SK-N-SH (cell line): ENCODE data around the gene TRPV3. TPM values are rescaled to one million over a fixed set of nuclear protein-coding genes. Genes with fewer than 3 reads are reported as not detected.

ENCODE experiments used
- CTCF ChIA-PET: fragments of 300-600, 350-600 bp; formaldehyde crosslinking; extraction: SDS; loops from one replicate; lab custom pipeline; 2021; lab: Yijun Ruan, JAX
- POLR2A ChIA-PET: fragments of 350-600 bp; sonication (Branson Sonifier 250); formaldehyde crosslinking; extraction: SDS; loops from one replicate; lab custom pipeline; 2020; ENCODE audit warnings: antibody characterized with exemption, inconsistent platforms; lab: Yijun Ruan, JAX
- DNase-seq: peaks from one replicate; pipeline ENCODE4 v3.0.0; 2012
- H2AFZ ChIP-seq: fragments of 200-600 bp; sonication (generic); 2 replicates; pipeline ENCODE4 v1.8.1; 2016; ENCODE audit warnings: antibody characterized with exemption, mild to moderate bottlenecking, low read depth
- H3F3A ChIP-seq: fragments of 200-600 bp; sonication (generic); replicated peaks from 2 replicates; pipeline ENCODE3; 2016; ENCODE audit warnings: antibody characterized with exemption, mild to moderate bottlenecking; ENCODE audit not compliant: insufficient read depth
- H3K27ac ChIP-seq, 2 experiments: fragments of 200-500 bp in 1 of 2; fragments of 200-600 bp in 1 of 2; sonication (Bioruptor generic) in 1 of 2; sonication (generic), shearing (Covaris generic) in 1 of 2; 2 replicates each; pipeline versions ENCODE4 v1.5.1 to v1.6.1; 2014 to 2016; ENCODE audit warnings: low read depth in 2 of 2, inconsistent platforms in 1 of 2, low read length in 1 of 2, mild to moderate bottlenecking in 1 of 2, mixed read lengths in 1 of 2
- H3K27me3 ChIP-seq: fragments of 200-600 bp; sonication (generic), shearing (Covaris generic); 2 replicates; pipeline ENCODE4 v1.6.1; 2016; ENCODE audit warnings: mixed run types; ENCODE audit not compliant: insufficient read depth
- H3K36me3 ChIP-seq, 2 experiments: fragments of 200-500 bp in 1 of 2; fragments of 200-600 bp in 1 of 2; sonication (Bioruptor generic) in 1 of 2; sonication (generic) in 1 of 2; replicated peaks in 1 of 2; 2 replicates each; pipeline versions ENCODE3 to v1.5.1; 2014 to 2016; ENCODE audit warnings: low read length in 1 of 2, mild to moderate bottlenecking in 1 of 2; ENCODE audit not compliant: insufficient read depth in 2 of 2, control insufficient read depth in 1 of 2
- H3K4me1 ChIP-seq, 2 experiments: fragments of 200-500 bp in 1 of 2; fragments of 200-600 bp in 1 of 2; sonication (Bioruptor generic) in 1 of 2; sonication (generic), shearing (Covaris generic) in 1 of 2; 2 replicates each; pipeline versions ENCODE4 v1.5.1 to v1.6.1; 2014 to 2016; ENCODE audit warnings: low read depth in 1 of 2, low read length in 1 of 2, mixed run types in 1 of 2; ENCODE audit not compliant: insufficient read depth in 2 of 2, control insufficient read depth in 1 of 2
- H3K4me2 ChIP-seq: fragments of 200-600 bp; sonication (generic), shearing (Covaris generic); 2 replicates; pipeline ENCODE4 v1.6.1; 2017; ENCODE audit warnings: mixed run types
- H3K4me3 ChIP-seq, 2 experiments: fragments of 200-500 bp in 1 of 2; fragments of 200-600 bp in 1 of 2; sonication (Bioruptor generic) in 1 of 2; sonication (generic), shearing (Covaris generic) in 1 of 2; 2 replicates each; pipeline versions ENCODE4 v1.5.1 to v1.8.1; 2014 to 2016; ENCODE audit warnings: low read depth in 2 of 2, inconsistent platforms in 1 of 2, low read length in 1 of 2, mild to moderate bottlenecking in 1 of 2, mixed read lengths in 1 of 2, moderate library complexity in 1 of 2
- H3K79me2 ChIP-seq: fragments of 200-600 bp; sonication (generic); 2 replicates; pipeline ENCODE4 v1.8.1; 2017; ENCODE audit warnings: mild to moderate bottlenecking; ENCODE audit not compliant: insufficient read depth
- H3K9ac ChIP-seq: fragments of 200-600 bp; sonication (generic); 2 replicates; pipeline ENCODE4 v1.6.1; 2017; ENCODE audit warnings: mixed run types
- H3K9me2 ChIP-seq: fragments of 200-600 bp; sonication (generic); 2 replicates; pipeline ENCODE4 v1.6.1; 2017; ENCODE audit warnings: mixed run types
- H3K9me3 ChIP-seq: fragments of 200-600 bp; sonication (generic); 2 replicates; pipeline ENCODE4 v1.6.1; 2017; ENCODE audit warnings: mixed run types, mild to moderate bottlenecking, moderate library complexity
- H4K20me1 ChIP-seq: fragments of 200-600 bp; sonication (generic); 2 replicates; pipeline ENCODE4 v1.6.1; 2017; ENCODE audit warnings: mild to moderate bottlenecking, mixed run types; ENCODE audit not compliant: insufficient read depth
- EZH2phosphoT487 ChIP-seq: fragments of 200-600 bp; sonication (generic); IDR thresholded peaks from 2 replicates; pipeline ENCODE4 v1.6.1; 2017; ENCODE audit warnings: low read depth, mixed run types, mild to moderate bottlenecking, antibody characterized with exemption, moderate library complexity, borderline replicate concordance
- FOXJ3 ChIP-seq: sonication (generic); formaldehyde crosslinking; IDR thresholded peaks from 2 replicates; pipeline ENCODE4 v1.5.1; 2020; ENCODE audit warnings: mild to moderate bottlenecking, missing genetic modification reagents
- NFIC ChIP-seq: IDR thresholded peaks from 2 replicates; pipeline ENCODE4 v1.4.0; 2012; ENCODE audit warnings: borderline replicate concordance
- RAD21 ChIP-seq: IDR thresholded peaks from 2 replicates; pipeline ENCODE4 v1.6.1; 2012; ENCODE audit warnings: mild to moderate bottlenecking, low read length
- RCOR1 ChIP-seq: fragments of 150-350 bp; IDR thresholded peaks from 2 replicates; pipeline ENCODE4 v1.6.1; 2017; ENCODE audit warnings: antibody characterized with exemption, low read length
- SIN3A ChIP-seq: IDR thresholded peaks from 2 replicates; pipeline ENCODE4 v1.6.1; 2012; ENCODE audit warnings: low read depth, mild to moderate bottlenecking, low read length, moderate library complexity, borderline replicate concordance
- SMC3 ChIP-seq: IDR thresholded peaks from 2 replicates; pipeline ENCODE4 v1.6.1; 2012; ENCODE audit warnings: low read depth, low read length, improper control_type of control experiment
- TEAD4 ChIP-seq: IDR thresholded peaks from 2 replicates; pipeline ENCODE4 v1.4.0; 2012; ENCODE audit warnings: mild to moderate bottlenecking, borderline replicate concordance; ENCODE audit not compliant: insufficient read depth
- WGBS: methylation state at CpG from one replicate; pipeline ENCODE4 v1.1.6; 2017; ENCODE audit warnings: low lambda C conversion rate; 5-methylcytosine and 5-hydroxymethylcytosine counted together
- polyA plus RNA-seq, 3 experiments: library from polyadenylated mRNA; depleted of rRNA; stranded (reverse); fragments of >200 nt; gene quantifications; 2 replicates each; pipeline ENCODE4 v1.2.3, GENCODE V29; 2012
- TF ChIP-seq, protein P1 (sequence below): IDR thresholded peaks from 2 replicates; pipeline ENCODE4 v1.4.0; 2012; ENCODE audit warnings: low read depth, borderline replicate concordance
- TF ChIP-seq, protein P2 (sequence below): fragments of 150-350 bp; IDR thresholded peaks from 2 replicates; pipeline ENCODE4 v1.6.1; 2016; ENCODE audit warnings: mild to moderate bottlenecking, low read depth, low read length
- TF ChIP-seq, protein P3 (sequence below): IDR thresholded peaks from 2 replicates; pipeline ENCODE4 v1.6.1; 2012; ENCODE audit warnings: mild to moderate bottlenecking, low read depth, low read length, moderate library complexity
- TF ChIP-seq, protein P4 (sequence below): fragments of 200-600 bp; sonication (generic); IDR thresholded peaks from 2 replicates; pipeline ENCODE4 v1.6.1; 2017; ENCODE audit warnings: antibody characterized with exemption, mild to moderate bottlenecking, moderate library complexity

TRPV3 gene
- polyA plus RNA-seq, 1 of the 3 experiments (the other 2 are of a cell fraction) = 0.28 TPM

DNA sequence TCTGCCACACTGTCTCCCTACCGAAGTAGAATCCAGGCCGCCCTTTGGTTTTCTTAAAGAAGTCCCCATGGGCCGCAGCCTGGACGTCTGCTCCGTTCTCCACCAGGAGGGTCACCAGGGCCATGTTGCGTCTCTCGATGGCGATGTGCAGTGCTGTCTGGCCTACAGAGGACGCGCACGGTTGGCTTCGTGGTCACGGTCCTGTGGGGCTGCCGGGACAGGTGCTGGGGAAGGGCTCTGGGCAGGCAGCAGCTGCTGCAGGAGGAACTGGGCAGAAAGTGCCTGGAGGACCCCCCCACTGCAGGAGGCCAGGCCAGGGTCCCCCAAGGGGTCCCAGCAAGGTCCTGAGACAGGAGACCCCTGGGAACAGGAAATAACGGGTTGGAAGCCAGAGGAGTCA lies 32.6 kb upstream of the TRPV3 start:
- Histone ChIP-seq H3K9me3 (no peaks in the 10 kb centered on the region), H3K4me3 (no peak overlapping the region), H3K27ac (no peak overlapping the region), H3K4me1 (peaks cover 5 to 15% of the 10 kb centered on the region in 2 experiments; a peak in 2 of 4 replicates), H3K9me2 (no peaks in the 10 kb centered on the region), H3K36me3 (peaks cover 0 to 11% of the 10 kb centered on the region in 2 experiments), H2AFZ (no peak overlapping the region), H3K79me2 (no peaks in the 10 kb centered on the region)
- DNase-seq = no peak
- WGBS = 93% methylated on average over 15 of the region's 15 CpGs
- POLR2A ChIA-PET = no interaction called here
- CTCF ChIA-PET = interaction anchor here (1.0 kb wide), 1 partner anchor 55 kb away, joined by 4 read pairs; no protein-coding TSS in a partner anchor
- TF ChIP-seq, protein P1, sequence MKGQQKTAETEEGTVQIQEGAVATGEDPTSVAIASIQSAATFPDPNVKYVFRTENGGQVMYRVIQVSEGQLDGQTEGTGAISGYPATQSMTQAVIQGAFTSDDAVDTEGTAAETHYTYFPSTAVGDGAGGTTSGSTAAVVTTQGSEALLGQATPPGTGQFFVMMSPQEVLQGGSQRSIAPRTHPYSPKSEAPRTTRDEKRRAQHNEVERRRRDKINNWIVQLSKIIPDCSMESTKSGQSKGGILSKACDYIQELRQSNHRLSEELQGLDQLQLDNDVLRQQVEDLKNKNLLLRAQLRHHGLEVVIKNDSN = no peak
- no peak for TF ChIP-seq EZH2phosphoT487
- no peak for TF ChIP-seq SIN3A
- TF ChIP-seq SMC3 = no peak
- TF ChIP-seq NFIC = no peak
- TF ChIP-seq, protein P2, sequence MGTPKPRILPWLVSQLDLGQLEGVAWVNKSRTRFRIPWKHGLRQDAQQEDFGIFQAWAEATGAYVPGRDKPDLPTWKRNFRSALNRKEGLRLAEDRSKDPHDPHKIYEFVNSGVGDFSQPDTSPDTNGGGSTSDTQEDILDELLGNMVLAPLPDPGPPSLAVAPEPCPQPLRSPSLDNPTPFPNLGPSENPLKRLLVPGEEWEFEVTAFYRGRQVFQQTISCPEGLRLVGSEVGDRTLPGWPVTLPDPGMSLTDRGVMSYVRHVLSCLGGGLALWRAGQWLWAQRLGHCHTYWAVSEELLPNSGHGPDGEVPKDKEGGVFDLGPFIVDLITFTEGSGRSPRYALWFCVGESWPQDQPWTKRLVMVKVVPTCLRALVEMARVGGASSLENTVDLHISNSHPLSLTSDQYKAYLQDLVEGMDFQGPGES = no peak
- no peak for TF ChIP-seq RCOR1
- TF ChIP-seq TEAD4 = no peak
- TF ChIP-seq, protein P3, sequence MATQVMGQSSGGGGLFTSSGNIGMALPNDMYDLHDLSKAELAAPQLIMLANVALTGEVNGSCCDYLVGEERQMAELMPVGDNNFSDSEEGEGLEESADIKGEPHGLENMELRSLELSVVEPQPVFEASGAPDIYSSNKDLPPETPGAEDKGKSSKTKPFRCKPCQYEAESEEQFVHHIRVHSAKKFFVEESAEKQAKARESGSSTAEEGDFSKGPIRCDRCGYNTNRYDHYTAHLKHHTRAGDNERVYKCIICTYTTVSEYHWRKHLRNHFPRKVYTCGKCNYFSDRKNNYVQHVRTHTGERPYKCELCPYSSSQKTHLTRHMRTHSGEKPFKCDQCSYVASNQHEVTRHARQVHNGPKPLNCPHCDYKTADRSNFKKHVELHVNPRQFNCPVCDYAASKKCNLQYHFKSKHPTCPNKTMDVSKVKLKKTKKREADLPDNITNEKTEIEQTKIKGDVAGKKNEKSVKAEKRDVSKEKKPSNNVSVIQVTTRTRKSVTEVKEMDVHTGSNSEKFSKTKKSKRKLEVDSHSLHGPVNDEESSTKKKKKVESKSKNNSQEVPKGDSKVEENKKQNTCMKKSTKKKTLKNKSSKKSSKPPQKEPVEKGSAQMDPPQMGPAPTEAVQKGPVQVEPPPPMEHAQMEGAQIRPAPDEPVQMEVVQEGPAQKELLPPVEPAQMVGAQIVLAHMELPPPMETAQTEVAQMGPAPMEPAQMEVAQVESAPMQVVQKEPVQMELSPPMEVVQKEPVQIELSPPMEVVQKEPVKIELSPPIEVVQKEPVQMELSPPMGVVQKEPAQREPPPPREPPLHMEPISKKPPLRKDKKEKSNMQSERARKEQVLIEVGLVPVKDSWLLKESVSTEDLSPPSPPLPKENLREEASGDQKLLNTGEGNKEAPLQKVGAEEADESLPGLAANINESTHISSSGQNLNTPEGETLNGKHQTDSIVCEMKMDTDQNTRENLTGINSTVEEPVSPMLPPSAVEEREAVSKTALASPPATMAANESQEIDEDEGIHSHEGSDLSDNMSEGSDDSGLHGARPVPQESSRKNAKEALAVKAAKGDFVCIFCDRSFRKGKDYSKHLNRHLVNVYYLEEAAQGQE = no peak
- TF ChIP-seq, protein P4, sequence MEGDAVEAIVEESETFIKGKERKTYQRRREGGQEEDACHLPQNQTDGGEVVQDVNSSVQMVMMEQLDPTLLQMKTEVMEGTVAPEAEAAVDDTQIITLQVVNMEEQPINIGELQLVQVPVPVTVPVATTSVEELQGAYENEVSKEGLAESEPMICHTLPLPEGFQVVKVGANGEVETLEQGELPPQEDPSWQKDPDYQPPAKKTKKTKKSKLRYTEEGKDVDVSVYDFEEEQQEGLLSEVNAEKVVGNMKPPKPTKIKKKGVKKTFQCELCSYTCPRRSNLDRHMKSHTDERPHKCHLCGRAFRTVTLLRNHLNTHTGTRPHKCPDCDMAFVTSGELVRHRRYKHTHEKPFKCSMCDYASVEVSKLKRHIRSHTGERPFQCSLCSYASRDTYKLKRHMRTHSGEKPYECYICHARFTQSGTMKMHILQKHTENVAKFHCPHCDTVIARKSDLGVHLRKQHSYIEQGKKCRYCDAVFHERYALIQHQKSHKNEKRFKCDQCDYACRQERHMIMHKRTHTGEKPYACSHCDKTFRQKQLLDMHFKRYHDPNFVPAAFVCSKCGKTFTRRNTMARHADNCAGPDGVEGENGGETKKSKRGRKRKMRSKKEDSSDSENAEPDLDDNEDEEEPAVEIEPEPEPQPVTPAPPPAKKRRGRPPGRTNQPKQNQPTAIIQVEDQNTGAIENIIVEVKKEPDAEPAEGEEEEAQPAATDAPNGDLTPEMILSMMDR = no peak
- TF ChIP-seq RAD21 = no peak
- TF ChIP-seq FOXJ3 = no peak
- TF ChIP-seq, all 33 proteins: peak for 0
- Histone ChIP-seq H3F3A (no peaks in the 10 kb centered on the region), H3K9ac (no peak overlapping the region), H4K20me1 (no peaks in the 10 kb centered on the region), H3K4me2 (no peak overlapping the region), H3K27me3 (no peaks in the 10 kb centered on the region)
